ENCODE results near the gene SRRM4.

The SRRM4 gene

GRCh38 chr12:119139448-119139847 is 158.1 kb downstream of the SRRM4 start:
- H4K20me1 ChIP-seq (ENCODE audit: insufficient read depth, low read length), result no peaks in the 10 kb centered on the region
- no peaks in the 10 kb centered on the region for H3F3A ChIP-seq (ENCODE audit: insufficient read depth, low read length)
- H3K9me3 ChIP-seq (ENCODE audit: low read length), result no peaks in the 10 kb centered on the region
- no peaks in the 10 kb centered on the region for H3K9me2 ChIP-seq (ENCODE audit: low read depth, low read length)
- H3K4me3 ChIP-seq (ENCODE audit: low read depth, low read length, poor library complexity, severe bottlenecking), result no peak overlapping the region
- H3K9ac ChIP-seq (ENCODE audit: low read length), result no peak overlapping the region
- H2AFZ ChIP-seq (ENCODE audit: low read length), result no peak overlapping the region
- no peaks in the 10 kb centered on the region for H3K36me3 ChIP-seq (ENCODE audit: insufficient read depth, low read length)
- TF ChIP-seq CTCF (IDR thresholded peaks at IDR 0.05; ENCODE audit: low read length) (no peak), EZH2 (IDR thresholded peaks at IDR 0.05; ENCODE audit: borderline replicate concordance, low read length) (no peak)
- H3K79me2 ChIP-seq (ENCODE audit: insufficient read depth, low read length), result no peaks in the 10 kb centered on the region
- no peaks in the 10 kb centered on the region for H3K27me3 ChIP-seq (ENCODE audit: insufficient read depth, low read length)
- no peak overlapping the region for H3K4me2 ChIP-seq (ENCODE audit: low read length)
- no peaks in the 10 kb centered on the region for H3K4me1 ChIP-seq (ENCODE audit: insufficient read depth, low read length, severe bottlenecking)
- no peak overlapping the region for H3K27ac ChIP-seq (ENCODE audit: low read depth, low read length, poor library complexity, severe bottlenecking)

- Histone ChIP-seq H3F3A (ENCODE audit: insufficient read depth, low read length) (no peaks in the 10 kb centered on the region), H4K20me1 (ENCODE audit: insufficient read depth, low read length) (no peaks in the 10 kb centered on the region), H3K9me3 (ENCODE audit: low read length) (no peaks in the 10 kb centered on the region), H3K9me2 (ENCODE audit: low read depth, low read length) (no peaks in the 10 kb centered on the region), H3K4me2 (ENCODE audit: low read length) (no peak overlapping the region), H3K9ac (ENCODE audit: low read length) (no peak overlapping the region), H3K4me1 (ENCODE audit: insufficient read depth, low read length, severe bottlenecking) (no peaks in the 10 kb centered on the region), H3K36me3 (ENCODE audit: insufficient read depth, low read length) (no peaks in the 10 kb centered on the region), H3K79me2 (ENCODE audit: insufficient read depth, low read length) (no peaks in the 10 kb centered on the region), H3K4me3 (ENCODE audit: low read depth, low read length, poor library complexity, severe bottlenecking) (no peak overlapping the region), H3K27me3 (ENCODE audit: insufficient read depth, low read length) (0 out of 2 replicates have a peak, but pooled peaks cover 7% of the 10 kb centered on the region), H3K27ac (ENCODE audit: low read depth, low read length, poor library complexity, severe bottlenecking) (no peak overlapping the region), H2AFZ (ENCODE audit: low read length) (no peak overlapping the region)
- TF ChIP-seq EZH2 (IDR thresholded peaks at IDR 0.05; ENCODE audit: borderline replicate concordance, low read length) (no peak), CTCF (IDR thresholded peaks at IDR 0.05; ENCODE audit: low read length) (no peak)
Observed at GRCh38 chr12:119145367-119145766, 164.0 kb downstream of the SRRM4 start.

- H3K36me3 ChIP-seq (ENCODE audit: insufficient read depth, low read length), result no peaks in the 10 kb centered on the region
- no peaks in the 10 kb centered on the region for H4K20me1 ChIP-seq (ENCODE audit: insufficient read depth, low read length)
- no peaks in the 10 kb centered on the region for H3K9me2 ChIP-seq (ENCODE audit: low read depth, low read length)
- H3F3A ChIP-seq (ENCODE audit: insufficient read depth, low read length), result no peaks in the 10 kb centered on the region
- H3K27ac ChIP-seq (ENCODE audit: low read depth, low read length, poor library complexity, severe bottlenecking), result no peak overlapping the region
- no peak overlapping the region for H3K4me2 ChIP-seq (ENCODE audit: low read length)
- H3K4me1 ChIP-seq (ENCODE audit: insufficient read depth, low read length, severe bottlenecking), result no peaks in the 10 kb centered on the region
- H3K27me3 ChIP-seq (ENCODE audit: insufficient read depth, low read length), result peaks cover 7% of the 10 kb centered on the region; the same call in 1 of the 2 replicates
- no peak overlapping the region for H3K9ac ChIP-seq (ENCODE audit: low read length)
- no peak overlapping the region for H3K4me3 ChIP-seq (ENCODE audit: low read depth, low read length, poor library complexity, severe bottlenecking)
- no peak overlapping the region for H2AFZ ChIP-seq (ENCODE audit: low read length)
- no peaks in the 10 kb centered on the region for H3K9me3 ChIP-seq (ENCODE audit: low read length)
- no peaks in the 10 kb centered on the region for H3K79me2 ChIP-seq (ENCODE audit: insufficient read depth, low read length)
- no peak for TF ChIP-seq CTCF (IDR thresholded peaks at IDR 0.05; ENCODE audit: low read length)
- TF ChIP-seq EZH2 (IDR thresholded peaks at IDR 0.05; ENCODE audit: borderline replicate concordance, low read length), result no peak
Observed at GRCh38 chr12:119147847-119148448, 166.6 kb downstream of the SRRM4 start.

Measured in OCI-LY1 (cell line).